ENCODE results near the gene TMEM98. TPM values are rescaled to one million over a fixed set of nuclear protein-coding genes. Genes with fewer than 3 reads are reported as not detected.

TMEM98 gene
- total RNA-seq, 1 experiment from 2014 or later: 67.6 TPM

DNA sequence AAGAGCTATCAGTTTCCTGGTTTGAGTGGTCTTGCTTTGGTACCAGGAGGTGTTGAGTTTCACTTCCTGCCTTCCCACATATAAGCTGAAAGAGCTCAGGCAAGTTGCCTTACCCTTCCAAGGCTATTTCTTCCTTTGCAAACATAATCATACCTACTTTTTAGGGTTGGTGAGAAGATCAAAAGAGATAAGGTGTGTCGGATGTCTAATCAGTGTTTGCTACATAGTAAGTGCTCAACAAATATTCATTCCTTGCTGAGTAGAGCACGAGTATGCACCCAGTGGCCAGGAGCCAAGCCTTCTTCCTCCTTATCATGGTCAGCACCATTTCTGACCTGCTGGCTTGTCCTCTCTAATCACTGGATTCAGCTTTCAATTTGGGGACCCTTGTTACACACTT lies 12.7 kb upstream of the TMEM98 start:
- Histone ChIP-seq H3K4me3 (ENCODE audit: low read depth, low read length, poor library complexity, severe bottlenecking) (no peak overlapping the region), H3K9me3 (ENCODE audit: low read depth, low read length, poor library complexity, severe bottlenecking) (no peaks in the 10 kb centered on the region), H3K27ac (ENCODE audit: low read depth, low read length, poor library complexity, severe bottlenecking) (no peak overlapping the region), H3K4me1 (ENCODE audit: insufficient read depth, low read length, poor library complexity, severe bottlenecking) (no peaks in the 10 kb centered on the region), H3K27me3 (replicated peaks; ENCODE audit: insufficient read depth, low read depth, low read length, poor library complexity) (no peaks in the 10 kb centered on the region), H3K36me3 (ENCODE audit: insufficient read depth, low read length, poor library complexity, severe bottlenecking) (no peaks in the 10 kb centered on the region)
- ChIA-PET CTCF (no interaction called here), POLR2A (ENCODE audit: low non-redundant PET) (no interaction called here)
- DNase-seq (ENCODE audit: low spot score): no peak
- BruUV-seq (replicated peaks): no TSS peak
- TF ChIP-seq EZH2 (IDR thresholded peaks at IDR 0.05; ENCODE audit: borderline replicate concordance, low read depth, low read length, poor library complexity, severe bottlenecking): no peak
- TF ChIP-seq, protein P1, sequence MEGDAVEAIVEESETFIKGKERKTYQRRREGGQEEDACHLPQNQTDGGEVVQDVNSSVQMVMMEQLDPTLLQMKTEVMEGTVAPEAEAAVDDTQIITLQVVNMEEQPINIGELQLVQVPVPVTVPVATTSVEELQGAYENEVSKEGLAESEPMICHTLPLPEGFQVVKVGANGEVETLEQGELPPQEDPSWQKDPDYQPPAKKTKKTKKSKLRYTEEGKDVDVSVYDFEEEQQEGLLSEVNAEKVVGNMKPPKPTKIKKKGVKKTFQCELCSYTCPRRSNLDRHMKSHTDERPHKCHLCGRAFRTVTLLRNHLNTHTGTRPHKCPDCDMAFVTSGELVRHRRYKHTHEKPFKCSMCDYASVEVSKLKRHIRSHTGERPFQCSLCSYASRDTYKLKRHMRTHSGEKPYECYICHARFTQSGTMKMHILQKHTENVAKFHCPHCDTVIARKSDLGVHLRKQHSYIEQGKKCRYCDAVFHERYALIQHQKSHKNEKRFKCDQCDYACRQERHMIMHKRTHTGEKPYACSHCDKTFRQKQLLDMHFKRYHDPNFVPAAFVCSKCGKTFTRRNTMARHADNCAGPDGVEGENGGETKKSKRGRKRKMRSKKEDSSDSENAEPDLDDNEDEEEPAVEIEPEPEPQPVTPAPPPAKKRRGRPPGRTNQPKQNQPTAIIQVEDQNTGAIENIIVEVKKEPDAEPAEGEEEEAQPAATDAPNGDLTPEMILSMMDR (conservative IDR thresholded peaks at IDR 0.05; ENCODE audit: low read depth, low read length): no peak
- intact Hi-C loops (cut with micrococcal nuclease; ENCODE audit: unreplicated experiment): no loop called here

DNA sequence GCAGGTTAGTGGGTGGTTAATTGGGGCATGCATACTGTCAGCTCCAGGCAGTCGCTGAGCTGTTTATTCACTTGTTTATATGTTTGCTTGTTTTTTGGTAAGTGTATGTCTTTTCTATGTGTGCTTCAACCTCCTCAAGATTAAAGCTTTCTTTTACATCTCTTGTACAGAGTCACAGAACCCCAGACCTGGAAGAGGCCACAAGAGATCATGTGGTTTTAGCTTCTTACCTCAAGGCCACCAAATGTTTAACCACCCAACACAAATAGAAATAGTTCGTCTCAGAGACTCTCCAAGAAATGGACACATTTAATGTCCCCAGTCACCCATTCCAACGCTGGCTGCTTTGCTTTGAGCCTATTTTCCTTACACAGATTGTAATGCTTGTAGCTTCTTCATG lies 11.8 kb upstream of the TMEM98 start:
- intact Hi-C loops (cut with micrococcal nuclease; ENCODE audit: unreplicated experiment): no loop called here
- Histone ChIP-seq H3K27me3 (replicated peaks; ENCODE audit: insufficient read depth, low read depth, low read length, poor library complexity) (no peaks in the 10 kb centered on the region), H3K9me3 (ENCODE audit: low read depth, low read length, poor library complexity, severe bottlenecking) (no peaks in the 10 kb centered on the region), H3K4me3 (ENCODE audit: low read depth, low read length, poor library complexity, severe bottlenecking) (no peak overlapping the region), H3K27ac (ENCODE audit: low read depth, low read length, poor library complexity, severe bottlenecking) (no peak overlapping the region), H3K36me3 (ENCODE audit: insufficient read depth, low read length, poor library complexity, severe bottlenecking) (no peaks in the 10 kb centered on the region), H3K4me1 (ENCODE audit: insufficient read depth, low read length, poor library complexity, severe bottlenecking) (no peaks in the 10 kb centered on the region)
- DNase-seq (ENCODE audit: low spot score): no peak
- BruUV-seq (replicated peaks): no TSS peak
- POLR2A ChIA-PET (ENCODE audit: low non-redundant PET): no interaction called here
- no peak for TF ChIP-seq EZH2 (IDR thresholded peaks at IDR 0.05; ENCODE audit: borderline replicate concordance, low read depth, low read length, poor library complexity, severe bottlenecking)
- TF ChIP-seq, protein P1 (conservative IDR thresholded peaks at IDR 0.05; ENCODE audit: low read depth, low read length): no peak
- CTCF ChIA-PET: no interaction called here

DNA sequence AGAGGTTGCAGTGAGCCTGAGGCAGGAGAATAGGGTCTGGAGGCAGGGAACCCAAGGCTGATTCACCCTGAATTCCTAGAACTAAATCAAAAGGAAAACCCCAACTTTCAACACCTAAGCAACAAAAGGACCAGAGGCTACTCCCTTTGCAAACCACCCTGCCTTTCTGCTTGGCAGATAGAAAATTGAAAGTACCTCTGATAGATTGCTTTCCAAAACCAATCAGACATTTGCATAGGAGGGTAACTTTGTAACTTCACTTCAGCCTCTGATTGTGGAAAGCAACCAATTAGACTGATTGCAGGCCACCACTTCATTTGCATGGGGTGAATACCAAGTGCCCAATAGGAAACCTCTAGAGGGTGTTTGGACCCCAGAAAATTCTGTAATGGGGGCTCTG lies 10.9 kb upstream of the TMEM98 start:
- Histone ChIP-seq H3K27ac (ENCODE audit: low read depth, low read length, poor library complexity, severe bottlenecking) (no peak overlapping the region), H3K9me3 (ENCODE audit: low read depth, low read length, poor library complexity, severe bottlenecking) (no peaks in the 10 kb centered on the region), H3K27me3 (replicated peaks; ENCODE audit: insufficient read depth, low read depth, low read length, poor library complexity) (no peaks in the 10 kb centered on the region), H3K4me1 (ENCODE audit: insufficient read depth, low read length, poor library complexity, severe bottlenecking) (no peaks in the 10 kb centered on the region), H3K4me3 (ENCODE audit: low read depth, low read length, poor library complexity, severe bottlenecking) (no peak overlapping the region), H3K36me3 (ENCODE audit: insufficient read depth, low read length, poor library complexity, severe bottlenecking) (no peaks in the 10 kb centered on the region)
- TF ChIP-seq, protein P1 (conservative IDR thresholded peaks at IDR 0.05; ENCODE audit: low read depth, low read length): no peak
- TF ChIP-seq EZH2 (IDR thresholded peaks at IDR 0.05; ENCODE audit: borderline replicate concordance, low read depth, low read length, poor library complexity, severe bottlenecking): no peak
- ChIA-PET CTCF (no interaction called here), POLR2A (ENCODE audit: low non-redundant PET) (no interaction called here)
- no TSS peak for BruUV-seq (replicated peaks)
- DNase-seq (ENCODE audit: low spot score): no peak
- intact Hi-C loops (cut with micrococcal nuclease; ENCODE audit: unreplicated experiment): no loop called here
